A673 (cell line): ENCODE measurements around the gene TRDMT1.

ENCODE experiments used
- EZH2 ChIP-seq: fragments of 200-600 bp; sonication (generic); IDR thresholded peaks from 2 replicates; pipeline ENCODE4 v1.6.1; 2017; ENCODE audit warnings: borderline replicate concordance, low read depth, mild to moderate bottlenecking, mixed read lengths, antibody characterized with exemption, low read length; ENCODE audit not compliant: poor library complexity, severe bottlenecking
- TF ChIP-seq, protein P1 (sequence below): fragments of 300-800, 200-600 bp; sonication (generic); conservative IDR thresholded peaks from 2 replicates; pipeline ENCODE4 v1.5.1; 2017; ENCODE audit warnings: low read depth, mild to moderate bottlenecking, antibody characterized with exemption, low read length, moderate library complexity, mixed read lengths

DNA sequence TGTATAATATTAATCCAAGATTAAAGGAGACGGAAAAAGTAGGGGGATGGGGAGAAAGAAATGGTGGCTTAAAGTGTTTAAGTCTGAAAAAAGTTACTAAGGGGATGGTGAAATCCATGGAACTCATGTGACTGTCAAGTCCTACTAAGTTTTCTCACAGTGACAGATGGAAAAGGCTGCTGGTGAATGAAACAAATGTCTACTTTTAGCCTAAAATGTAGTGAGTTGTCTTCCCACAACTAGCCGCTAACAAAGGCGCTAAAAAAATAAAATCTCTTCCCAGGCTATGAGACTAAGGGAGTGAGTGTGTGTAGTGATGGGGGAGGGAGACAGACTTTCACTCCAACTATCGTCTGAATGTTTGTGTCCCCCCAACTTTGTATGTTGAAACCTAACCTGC is 39.1 kb upstream of the TRDMT1 start:
- TF ChIP-seq, protein P1, sequence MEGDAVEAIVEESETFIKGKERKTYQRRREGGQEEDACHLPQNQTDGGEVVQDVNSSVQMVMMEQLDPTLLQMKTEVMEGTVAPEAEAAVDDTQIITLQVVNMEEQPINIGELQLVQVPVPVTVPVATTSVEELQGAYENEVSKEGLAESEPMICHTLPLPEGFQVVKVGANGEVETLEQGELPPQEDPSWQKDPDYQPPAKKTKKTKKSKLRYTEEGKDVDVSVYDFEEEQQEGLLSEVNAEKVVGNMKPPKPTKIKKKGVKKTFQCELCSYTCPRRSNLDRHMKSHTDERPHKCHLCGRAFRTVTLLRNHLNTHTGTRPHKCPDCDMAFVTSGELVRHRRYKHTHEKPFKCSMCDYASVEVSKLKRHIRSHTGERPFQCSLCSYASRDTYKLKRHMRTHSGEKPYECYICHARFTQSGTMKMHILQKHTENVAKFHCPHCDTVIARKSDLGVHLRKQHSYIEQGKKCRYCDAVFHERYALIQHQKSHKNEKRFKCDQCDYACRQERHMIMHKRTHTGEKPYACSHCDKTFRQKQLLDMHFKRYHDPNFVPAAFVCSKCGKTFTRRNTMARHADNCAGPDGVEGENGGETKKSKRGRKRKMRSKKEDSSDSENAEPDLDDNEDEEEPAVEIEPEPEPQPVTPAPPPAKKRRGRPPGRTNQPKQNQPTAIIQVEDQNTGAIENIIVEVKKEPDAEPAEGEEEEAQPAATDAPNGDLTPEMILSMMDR: no peak
- TF ChIP-seq EZH2: no peak
